Cardiac muscle cell (in vitro differentiated cells and primary cell): ENCODE data around the gene RHOH. TPM values are rescaled to one million over a fixed set of nuclear protein-coding genes. Genes with fewer than 3 reads are reported as not detected.
"Not testable (repeated sequence)": the region's sequence is repeated elsewhere in the genome, so short reads cannot be mapped to it uniquely, and the experiment has no call there.

ENCODE experiments used
- DNase-seq, 2 donors: peaks; one replicate each; pipeline versions ENCODE4 v3.0.0 to v3.0.0-alpha.2; 2010 to 2017; ENCODE audit warnings: low read depth in 1 of 2, low spot score in 1 of 2
- H3K27ac ChIP-seq: fragments of 200-600 bp; sonication (generic); 2 replicates; pipeline ENCODE4 v1.5.1; 2016
- H3K27me3 ChIP-seq: fragments of 200-600 bp; sonication (generic); 2 replicates; pipeline ENCODE4 v1.6.0; 2016; ENCODE audit warnings: control low read depth
- H3K36me3 ChIP-seq: fragments of 200-600 bp; sonication (generic); 2 replicates; pipeline ENCODE4 v1.5.1; 2016; ENCODE audit warnings: control low read depth
- H3K4me1 ChIP-seq: fragments of 200-600 bp; sonication (generic); 2 replicates; pipeline ENCODE4 v1.8.1; 2017; ENCODE audit warnings: low read depth, mild to moderate bottlenecking, mixed run types
- H3K4me3 ChIP-seq: fragments of 200-600 bp; sonication (generic); 2 replicates; pipeline ENCODE4 v1.5.1; 2016; ENCODE audit warnings: mild to moderate bottlenecking
- H3K9me3 ChIP-seq: fragments of 200-600 bp; sonication (generic); 2 replicates; pipeline ENCODE4 v1.5.1; 2017; ENCODE audit warnings: low read depth, mild to moderate bottlenecking, control low read depth
- CTCF ChIP-seq: IDR thresholded peaks from 2 replicates; pipeline ENCODE4 v1.5.1; 2012; ENCODE audit warnings: low read depth, mild to moderate bottlenecking, low read length
- polyA plus RNA-seq: library from polyadenylated mRNA; unstranded; fragments of >200 nt; fragmentation: Nextera tagmentation; extraction: Ambion mirVana; gene quantifications from 2 replicates; pipeline ENCODE4 v1.2.1, GENCODE V29; 2016
- total RNA-seq: library from RNA; depleted of rRNA; stranded (reverse); fragments of >200 nt; gene quantifications from 2 replicates; pipeline ENCODE4 v1.2.3, GENCODE V29; 2016

Gene RHOH
- total and polyA plus RNA-seq, 2 experiments from 2014 or later: not detected

DNA sequence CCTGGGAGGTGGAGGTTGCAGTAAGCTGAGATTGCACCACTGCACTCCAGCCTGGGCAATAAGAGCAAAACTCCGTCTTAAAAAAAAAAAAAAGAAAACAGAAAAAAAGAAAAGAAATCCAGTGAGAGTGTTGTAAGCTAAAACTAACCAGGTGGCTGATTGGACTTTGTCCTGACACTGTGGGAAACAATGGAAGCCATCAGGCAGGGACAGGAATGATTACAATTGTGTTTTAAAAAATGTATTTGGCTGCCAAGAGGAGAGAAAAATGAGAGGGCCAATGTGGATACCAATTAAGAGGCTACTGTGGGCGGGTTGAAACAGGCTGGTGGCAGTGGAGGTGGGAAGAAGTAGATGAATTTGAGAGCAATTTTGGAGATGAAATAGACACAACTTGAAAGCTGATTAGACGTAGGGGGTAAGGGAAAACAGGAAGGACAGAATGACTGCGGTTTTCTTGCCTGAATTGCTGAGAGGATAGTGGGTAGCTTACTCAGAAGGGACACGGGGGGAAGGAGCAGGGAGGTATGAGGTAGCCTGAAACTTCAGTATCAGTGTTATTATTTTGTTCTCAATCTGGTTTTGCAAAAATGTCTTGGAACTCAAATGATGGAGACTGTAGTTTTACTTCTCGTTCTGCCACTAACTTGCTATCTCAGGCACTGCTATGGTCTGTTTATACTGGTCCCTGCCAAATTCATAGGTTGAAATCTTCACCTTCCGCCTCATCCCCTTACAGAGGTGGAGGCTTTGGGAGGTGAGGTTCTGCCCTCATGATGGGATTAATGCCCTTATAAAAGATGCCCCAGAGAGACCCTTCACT, 92.7 kb downstream of the RHOH start:
- no peak for TF ChIP-seq CTCF
- no peak overlapping the region for H3K27ac ChIP-seq
- DNase-seq: no peak
- no peaks in the 10 kb centered on the region for H3K4me1 ChIP-seq
- H3K4me3 ChIP-seq: no peak overlapping the region
- H3K36me3 ChIP-seq: no peaks in the 10 kb centered on the region
- no peaks in the 10 kb centered on the region for H3K27me3 ChIP-seq
- H3K9me3 ChIP-seq: no peaks in the 10 kb centered on the region

DNA sequence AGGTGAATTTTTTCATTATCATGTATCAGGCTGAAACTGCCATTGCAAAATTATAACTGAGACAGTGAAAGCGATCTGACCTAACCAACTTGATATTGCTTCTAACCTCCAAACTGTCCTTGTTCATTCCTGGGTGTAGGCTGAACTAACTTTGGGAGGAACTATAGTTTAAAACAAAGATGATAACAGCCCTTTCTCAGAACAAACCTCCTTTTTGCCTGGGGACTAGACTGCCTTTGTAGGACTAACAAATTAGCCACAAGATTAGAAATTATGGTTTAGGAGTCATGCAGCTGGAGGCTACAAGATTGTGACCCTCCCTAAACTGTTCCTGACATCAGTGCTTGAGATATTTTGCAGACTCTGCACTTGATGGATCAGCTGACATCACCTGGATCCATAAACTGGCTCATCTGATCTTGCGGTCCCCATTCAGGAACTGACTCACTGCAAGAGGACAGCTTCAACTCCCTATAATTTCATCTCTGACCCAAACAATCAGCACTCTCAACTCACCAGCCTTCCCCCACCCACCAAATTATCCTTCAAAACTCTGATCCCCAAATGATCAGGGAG, 93.9 kb downstream of the RHOH start:
- not testable (repeated sequence) for H3K4me3 ChIP-seq, H3K27me3 ChIP-seq, H3K4me1 ChIP-seq, DNase-seq, H3K27ac ChIP-seq, H3K36me3 ChIP-seq, H3K9me3 ChIP-seq

GRCh38 chr4:40292313-40292759, 95.5 kb downstream of the RHOH start:
- no peak overlapping the region for H3K4me3 ChIP-seq
- H3K4me1 ChIP-seq: no peaks in the 10 kb centered on the region
- no peaks in the 10 kb centered on the region for H3K36me3 ChIP-seq
- H3K27ac ChIP-seq: no peak overlapping the region
- H3K9me3 ChIP-seq: no peaks in the 10 kb centered on the region
- peak in 1 of 2 donors; percentile 77 for DNase-seq
- H3K27me3 ChIP-seq: no peaks in the 10 kb centered on the region
- TF ChIP-seq CTCF: no peak

- H3K4me3 ChIP-seq: no peak overlapping the region
- no peak for DNase-seq
- H3K9me3 ChIP-seq: no peaks in the 10 kb centered on the region
- no peaks in the 10 kb centered on the region for H3K36me3 ChIP-seq
- H3K27ac ChIP-seq: no peak overlapping the region
- H3K4me1 ChIP-seq: no peaks in the 10 kb centered on the region
- no peaks in the 10 kb centered on the region for H3K27me3 ChIP-seq
- no peak for TF ChIP-seq CTCF
Observed at GRCh38 chr4:40294339-40294738, 97.5 kb downstream of the RHOH start.

- DNase-seq: not testable (repeated sequence)
Observed at GRCh38 chr4:40295030-40295429, 98.2 kb downstream of the RHOH start.

DNA sequence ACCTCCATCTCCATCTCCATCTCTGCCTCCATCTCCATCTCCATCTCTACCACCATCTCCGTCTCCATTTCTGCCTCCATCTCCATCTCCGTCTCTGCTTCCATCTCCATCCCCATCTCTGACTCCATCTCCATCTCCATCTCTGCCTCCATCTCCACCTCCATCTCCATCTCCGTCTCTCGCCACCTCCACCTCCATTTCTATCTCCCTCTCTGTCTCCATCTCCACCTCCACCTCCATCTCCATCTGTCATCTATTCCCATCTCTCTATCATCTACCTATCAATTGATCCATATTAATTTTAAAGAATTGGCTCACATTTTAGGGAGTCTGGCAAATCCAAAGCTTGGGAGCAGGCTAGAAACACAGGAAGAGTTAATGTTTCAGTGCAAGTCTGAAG, 98.7 kb downstream of the RHOH start:
- Histone ChIP-seq H3K4me1 (no peaks in the 10 kb centered on the region), H3K27me3 (no peaks in the 10 kb centered on the region), H3K36me3 (no peaks in the 10 kb centered on the region), H3K4me3 (no peak overlapping the region), H3K27ac (no peak overlapping the region), H3K9me3 (no peaks in the 10 kb centered on the region)
- no peak for TF ChIP-seq CTCF
- DNase-seq: no peak

More at GRCh38 chr4:40295030-40295429, 98.2 kb downstream of the RHOH start:
- not testable (repeated sequence) for H3K9me3 ChIP-seq, H3K27ac ChIP-seq, H3K4me1 ChIP-seq, H3K27me3 ChIP-seq, H3K4me3 ChIP-seq, H3K36me3 ChIP-seq

Other genes with a start within 250 kb of the RHOH start
- gene PDS5A, start 219.1 kb upstream of the RHOH start, total RNA-seq: 27.3 and 37.8 TPM in 2 replicates
- 19.2 and 39.5 TPM in 2 replicates for gene PDS5A, start 219.1 kb upstream of the RHOH start, polyA plus RNA-seq
- gene N4BP2, start 140.2 kb upstream of the RHOH start, total RNA-seq: 17.8 and 27.9 TPM in 2 replicates
- 21.9 and 22.1 TPM in 2 replicates for gene N4BP2, start 140.2 kb upstream of the RHOH start, polyA plus RNA-seq
- gene CHRNA9, start 138.3 kb downstream of the RHOH start, total RNA-seq: not detected in 2 replicates
- gene CHRNA9, start 138.3 kb downstream of the RHOH start, polyA plus RNA-seq: not detected in 2 replicates